Activated effector memory CD4-positive, alpha-beta T cell treated with Interleukin-2 at 50 U/mL for 16 hours (primary cell): Measurements from ENCODE around the gene IFI30.
"Not testable (repeated sequence)": the region's sequence is repeated elsewhere in the genome, so short reads cannot be mapped to it uniquely, and the experiment has no call there.

Source experiments
- DNase-seq: peaks from one replicate; pipeline ENCODE4 v3.0.0-alpha.2; 2020

IFI30 gene

DNA sequence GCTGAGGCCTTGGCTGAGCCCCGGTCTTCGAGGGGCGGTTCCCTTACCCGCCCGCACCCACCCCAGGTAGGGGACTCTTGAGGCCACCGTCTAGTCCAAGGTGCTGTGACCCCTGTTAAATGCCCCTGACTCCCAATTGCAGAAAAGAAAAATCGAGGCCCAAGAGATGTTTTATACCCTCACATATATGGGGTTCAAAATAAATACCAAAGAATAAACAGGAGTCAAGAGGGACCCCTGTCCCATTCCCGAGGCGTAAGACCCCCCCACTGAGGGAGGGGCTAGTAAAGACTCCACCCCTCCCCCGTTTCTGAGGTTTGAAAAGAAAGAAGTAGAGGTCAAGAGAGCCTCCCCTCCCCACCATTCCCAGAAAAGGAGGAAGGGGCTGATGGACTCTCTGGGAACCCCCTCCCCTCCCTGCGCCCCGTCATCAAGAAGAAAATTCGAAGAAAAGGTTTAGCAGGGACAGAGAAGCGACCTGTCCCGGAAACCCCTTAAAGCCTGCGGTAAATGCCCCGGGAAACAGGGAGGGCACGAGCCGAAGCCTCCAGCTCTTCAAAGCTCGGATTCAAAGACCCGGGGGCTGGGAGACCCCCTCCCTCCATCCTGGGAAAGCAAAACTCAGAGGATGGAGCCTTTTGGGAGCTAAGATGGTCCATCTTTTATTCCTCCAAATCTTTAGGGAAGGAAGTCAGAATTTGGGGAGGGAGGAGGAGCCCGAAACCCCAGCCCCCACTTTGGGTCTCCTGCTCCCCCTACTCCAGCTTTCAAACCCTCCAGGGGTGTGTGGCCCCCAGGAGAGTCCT, 31.0 kb downstream of the IFI30 start:
- DNase-seq, result no peak

DNA sequence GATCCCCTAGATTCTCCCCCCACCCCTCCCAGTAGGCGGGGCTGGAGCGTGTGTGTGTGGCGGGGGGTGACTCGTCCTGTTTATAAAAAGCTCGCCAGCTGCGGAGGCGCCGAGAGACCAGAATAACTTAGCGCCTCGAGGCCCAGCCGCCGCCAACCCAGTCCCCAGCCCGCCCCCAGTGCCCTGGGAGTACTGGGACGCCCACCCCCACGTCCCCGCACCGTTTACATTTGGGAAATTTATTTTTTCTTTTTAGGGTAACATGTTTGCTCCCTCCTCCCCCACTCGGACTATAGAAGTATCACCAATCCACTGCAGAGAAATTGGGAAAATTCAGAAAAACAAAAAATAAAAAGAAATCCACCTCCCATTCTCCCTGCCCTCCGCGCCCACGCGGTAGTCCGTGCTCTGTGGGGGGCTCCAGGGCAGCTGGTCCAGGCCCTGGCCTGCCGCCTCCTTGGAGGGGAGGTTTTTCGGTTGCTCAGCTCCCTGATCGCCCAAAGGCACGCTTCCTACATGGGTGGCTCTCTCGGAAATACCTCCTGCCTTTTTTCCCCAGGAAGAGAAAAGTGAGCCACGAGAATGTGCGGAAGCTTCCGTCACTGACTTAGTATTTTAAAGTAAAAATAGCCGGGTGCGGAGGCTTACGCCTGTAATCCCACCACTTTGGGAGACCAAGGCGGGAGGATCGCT, 31.7 kb downstream of the IFI30 start:
- DNase-seq, result peak; percentile 39

DNA sequence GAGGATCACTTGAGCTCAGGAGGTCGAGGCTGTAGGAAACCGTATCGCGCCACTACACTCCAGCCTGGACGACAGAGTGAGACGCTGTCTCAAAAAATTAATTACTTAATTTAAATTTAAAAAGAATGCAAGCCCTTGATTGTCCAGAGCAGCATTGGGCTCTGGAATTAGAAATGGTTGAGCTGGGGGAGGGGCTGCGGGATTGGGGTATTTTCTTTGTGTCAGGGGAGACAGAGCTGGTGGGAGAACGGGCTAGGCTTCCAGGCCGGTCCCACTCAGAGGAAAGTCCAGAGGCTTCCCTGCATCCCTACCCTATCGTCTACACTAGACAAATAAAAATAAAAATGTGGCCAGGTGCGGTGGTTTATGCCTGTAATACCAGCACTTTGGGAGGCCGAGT, 32.4 kb downstream of the IFI30 start:
- DNase-seq, result no peak

DNA sequence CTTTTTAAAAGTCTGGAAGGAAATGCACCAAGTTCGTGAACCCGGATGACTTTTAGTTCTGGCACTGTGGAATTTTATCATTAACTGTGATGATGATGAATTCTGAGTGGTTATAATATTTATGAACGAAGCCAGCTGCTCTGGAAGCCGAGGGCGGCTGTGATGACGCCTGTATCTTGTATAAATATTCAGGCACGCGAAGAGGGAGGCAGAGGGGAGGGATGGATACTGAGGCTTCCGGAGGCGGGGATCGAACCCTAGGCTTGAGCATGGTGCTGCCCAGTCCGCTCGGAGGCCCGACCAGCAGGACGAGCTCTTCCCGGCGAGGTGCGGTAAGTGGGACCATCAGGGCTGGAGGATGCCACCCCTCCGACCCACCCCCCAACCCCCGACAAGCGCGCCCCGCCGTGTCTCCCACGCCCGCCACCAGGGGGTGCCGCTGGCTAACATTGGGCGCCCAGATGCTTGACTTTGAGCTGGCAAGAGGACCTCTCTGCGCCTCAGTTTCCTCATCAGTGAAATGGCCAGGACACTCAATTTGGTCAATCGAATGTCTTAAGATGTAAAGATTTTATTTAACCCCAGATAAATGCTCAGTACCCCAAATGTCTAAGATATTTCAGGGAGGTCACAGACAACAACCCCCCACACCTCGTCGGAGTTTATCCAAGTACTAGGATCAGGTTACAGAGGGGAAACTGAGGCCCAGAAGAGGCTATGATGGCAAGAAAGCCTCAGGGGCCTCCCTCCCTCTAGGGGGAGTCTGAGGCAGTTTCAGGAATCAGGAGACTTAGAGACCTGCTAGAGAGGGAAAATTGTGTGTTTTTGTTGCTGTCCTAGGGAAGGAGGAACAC, 34.7 kb downstream of the IFI30 start:
- no peak for DNase-seq

DNA sequence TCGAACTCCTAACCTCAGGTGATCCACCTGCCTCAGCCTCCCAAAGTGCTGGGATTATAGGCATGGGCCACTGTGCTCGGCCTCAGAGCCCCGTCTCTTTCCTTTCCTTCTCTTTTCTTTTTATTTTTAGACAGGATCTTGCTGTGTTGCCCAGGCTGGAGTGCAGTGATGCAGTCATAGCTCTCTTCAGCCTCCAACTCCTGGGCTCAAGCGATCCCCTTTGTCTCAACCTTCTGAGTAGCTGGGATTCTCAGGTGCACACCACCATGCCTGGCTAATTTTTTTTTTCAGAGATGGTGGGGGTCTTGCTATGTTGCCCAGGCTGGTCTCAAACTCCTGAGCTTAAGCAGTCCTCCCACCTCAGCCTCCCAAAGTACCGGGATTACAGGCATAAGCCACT, 36.3 kb downstream of the IFI30 start:
- not testable (repeated sequence) for DNase-seq

DNA sequence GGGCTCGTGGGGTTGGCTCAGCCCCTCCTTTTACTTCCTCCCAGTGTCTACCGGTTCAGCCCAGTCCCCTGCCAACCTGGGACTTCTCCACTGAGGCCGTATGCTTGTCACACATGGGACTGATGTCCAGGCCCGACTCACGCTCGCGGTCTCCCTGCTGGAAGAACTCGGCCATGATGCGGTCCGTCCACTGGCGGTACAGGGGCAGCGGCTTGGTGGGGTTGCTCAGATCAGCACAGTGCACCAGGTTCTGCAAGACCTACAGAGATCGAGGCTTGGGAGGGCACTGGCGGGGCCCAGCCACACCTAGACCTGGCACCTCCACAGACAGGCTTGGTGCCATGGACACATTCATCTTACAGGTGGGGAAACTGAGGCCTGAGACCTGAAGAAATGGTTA, 38.1 kb downstream of the IFI30 start:
- no peak for DNase-seq

DNA sequence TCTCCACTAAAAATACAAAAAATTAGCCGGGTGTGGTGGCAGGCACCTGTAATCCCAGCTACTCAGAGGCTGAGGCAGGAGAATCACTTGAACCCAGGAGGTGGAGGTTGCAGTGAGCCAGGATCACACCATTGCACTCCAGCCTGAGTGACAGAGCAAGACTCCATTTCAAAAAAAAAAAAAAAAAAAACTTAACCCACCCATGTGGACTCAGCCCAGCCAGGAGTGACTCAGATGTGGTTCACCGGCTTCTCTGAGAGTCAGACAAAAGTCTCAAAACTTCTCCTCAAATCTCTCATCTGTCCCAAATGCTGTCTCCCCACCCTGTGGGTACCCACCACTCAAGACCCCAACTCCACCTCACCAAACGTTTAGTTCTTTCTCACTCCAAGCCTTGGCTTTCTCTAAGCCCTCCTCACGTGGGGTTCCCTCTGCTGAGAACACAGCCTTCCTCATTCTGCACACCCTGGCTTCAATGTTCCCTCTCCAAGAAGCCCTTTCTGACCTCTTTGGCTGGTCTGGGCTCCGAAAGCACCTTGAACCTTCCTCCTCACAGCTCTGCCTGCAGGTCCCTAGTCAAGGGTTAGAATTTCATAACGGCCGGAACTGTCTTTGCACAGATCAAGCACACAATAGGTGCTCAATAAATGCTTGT, 41.3 kb downstream of the IFI30 start:
- DNase-seq, result no peak

DNA sequence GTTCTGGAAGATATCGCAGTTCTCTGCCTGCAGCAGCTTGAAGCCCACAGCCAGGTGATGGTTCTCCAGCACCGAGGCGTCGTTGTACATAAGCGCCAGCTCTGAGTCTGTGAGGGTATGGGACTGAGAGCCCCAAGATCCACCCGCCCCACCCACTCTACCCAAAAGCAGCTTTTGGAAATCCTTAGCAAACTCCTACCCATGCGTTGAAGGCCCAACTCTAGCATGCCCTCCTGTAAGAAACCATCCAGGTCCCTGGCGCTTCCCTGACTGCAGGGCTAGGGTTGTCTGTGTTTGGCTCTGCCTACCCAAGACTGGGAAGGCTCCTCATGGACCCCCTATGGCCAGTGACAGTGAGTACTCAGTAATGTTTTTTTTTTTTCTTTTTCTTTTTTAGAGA, 43.2 kb downstream of the IFI30 start:
- DNase-seq, result no peak

DNA sequence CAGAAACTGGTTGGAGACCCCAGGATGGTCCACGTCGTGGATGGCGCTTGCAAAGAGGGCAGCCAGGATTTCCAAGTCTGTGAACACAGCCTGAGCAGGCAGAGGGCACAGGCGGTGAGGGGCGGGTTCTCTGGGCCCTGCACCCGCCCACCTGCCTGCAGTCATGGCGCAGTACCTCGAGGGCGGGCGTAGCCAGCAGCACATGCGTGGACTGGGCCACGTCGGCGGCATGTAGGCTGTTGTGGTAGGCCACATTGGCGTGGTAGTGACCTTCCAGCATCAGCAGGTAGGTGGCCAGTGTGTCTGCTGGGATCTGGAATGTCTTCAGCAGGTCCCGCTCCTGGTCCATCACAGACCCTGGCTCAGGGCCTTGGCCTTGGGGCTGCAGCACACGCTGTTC, 44.5 kb downstream of the IFI30 start:
- no peak for DNase-seq

DNA sequence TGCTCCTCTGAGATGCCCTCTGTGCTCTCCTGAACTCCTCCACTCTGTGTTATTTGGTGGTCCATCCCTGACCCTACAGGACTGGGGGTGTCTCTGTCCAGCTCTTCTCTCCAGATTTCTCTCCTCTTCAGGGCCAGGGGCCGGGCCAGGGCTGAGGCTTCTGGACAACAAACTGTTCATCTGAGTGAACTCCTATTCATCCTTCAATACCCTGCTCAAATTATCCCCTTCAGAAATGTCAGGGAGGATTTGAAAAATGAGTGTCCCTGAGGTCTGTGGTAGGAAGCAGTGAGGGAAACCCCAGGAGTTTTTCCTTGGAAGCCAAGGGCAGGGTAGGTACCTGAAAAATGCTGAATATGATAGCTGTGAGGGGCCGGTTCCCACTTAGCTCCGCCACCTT, 45.0 kb downstream of the IFI30 start:
- DNase-seq, result no peak

DNA sequence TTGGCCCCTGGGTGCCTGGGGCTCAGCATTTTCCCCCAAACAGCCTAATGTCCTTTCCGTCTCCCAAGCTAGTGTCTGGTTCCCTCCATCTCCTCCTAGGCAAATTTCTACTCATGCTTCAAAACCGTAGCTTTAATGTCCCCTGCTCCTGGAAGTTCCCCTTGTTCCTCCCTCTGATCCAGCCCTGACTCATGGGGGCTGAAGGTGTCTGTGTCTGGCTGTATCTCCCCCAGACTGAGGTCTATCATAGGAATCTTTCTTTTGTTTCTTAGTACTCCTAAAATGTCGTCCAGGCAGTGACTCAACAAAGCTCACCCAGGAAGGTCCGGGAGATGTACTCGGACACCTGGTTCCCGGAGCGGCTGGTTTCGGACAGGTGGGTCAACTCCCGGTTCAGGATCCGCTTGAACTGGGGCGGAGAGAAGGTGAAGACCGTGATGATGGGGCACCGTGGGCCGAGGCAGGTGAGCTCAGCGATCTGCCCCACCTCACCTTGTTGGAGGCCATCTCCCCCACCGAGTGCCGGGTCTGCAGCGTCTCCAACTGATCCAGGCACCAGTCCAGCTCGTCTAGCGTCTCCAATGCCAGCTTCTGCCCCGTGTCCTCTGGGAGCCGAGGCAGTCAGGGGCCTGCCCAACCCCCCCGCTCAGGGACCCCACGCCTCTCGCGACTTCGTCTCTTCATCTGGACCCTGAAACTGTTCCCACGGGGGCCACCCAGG, 46.5 kb downstream of the IFI30 start:
- no peak for DNase-seq

DNA sequence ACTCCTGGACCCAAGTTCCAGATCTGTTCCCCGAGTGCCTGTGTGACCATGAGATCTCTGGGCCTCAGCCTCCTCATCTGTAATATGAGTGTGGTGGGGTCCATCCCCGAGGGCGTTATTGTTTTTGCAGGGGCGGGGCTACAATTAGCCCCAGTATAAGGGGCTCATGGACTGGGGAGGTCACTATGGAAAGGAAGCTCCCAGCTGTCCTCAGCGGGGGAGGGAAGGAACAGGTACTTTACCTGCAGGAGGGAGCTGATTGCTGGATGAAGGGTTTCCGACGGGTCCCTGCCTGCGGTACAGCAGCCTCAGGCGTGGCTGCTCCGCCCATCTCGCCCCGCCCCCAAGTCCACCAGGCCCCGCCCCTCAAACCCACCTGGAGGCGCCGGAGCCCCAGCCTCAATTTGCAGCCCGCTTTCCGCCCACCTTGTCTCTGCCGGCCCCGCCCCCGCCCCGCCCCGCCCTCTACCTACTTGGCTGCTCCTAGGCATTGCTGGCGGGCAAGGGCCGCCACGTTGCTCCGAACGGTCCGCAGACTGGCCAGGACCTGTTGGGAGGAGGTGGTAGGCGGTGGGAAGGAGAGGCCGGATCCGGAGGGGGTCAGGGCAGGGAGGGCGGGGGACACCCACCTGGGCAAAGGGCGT, 47.1 kb downstream of the IFI30 start:
- DNase-seq, result no peak

DNA sequence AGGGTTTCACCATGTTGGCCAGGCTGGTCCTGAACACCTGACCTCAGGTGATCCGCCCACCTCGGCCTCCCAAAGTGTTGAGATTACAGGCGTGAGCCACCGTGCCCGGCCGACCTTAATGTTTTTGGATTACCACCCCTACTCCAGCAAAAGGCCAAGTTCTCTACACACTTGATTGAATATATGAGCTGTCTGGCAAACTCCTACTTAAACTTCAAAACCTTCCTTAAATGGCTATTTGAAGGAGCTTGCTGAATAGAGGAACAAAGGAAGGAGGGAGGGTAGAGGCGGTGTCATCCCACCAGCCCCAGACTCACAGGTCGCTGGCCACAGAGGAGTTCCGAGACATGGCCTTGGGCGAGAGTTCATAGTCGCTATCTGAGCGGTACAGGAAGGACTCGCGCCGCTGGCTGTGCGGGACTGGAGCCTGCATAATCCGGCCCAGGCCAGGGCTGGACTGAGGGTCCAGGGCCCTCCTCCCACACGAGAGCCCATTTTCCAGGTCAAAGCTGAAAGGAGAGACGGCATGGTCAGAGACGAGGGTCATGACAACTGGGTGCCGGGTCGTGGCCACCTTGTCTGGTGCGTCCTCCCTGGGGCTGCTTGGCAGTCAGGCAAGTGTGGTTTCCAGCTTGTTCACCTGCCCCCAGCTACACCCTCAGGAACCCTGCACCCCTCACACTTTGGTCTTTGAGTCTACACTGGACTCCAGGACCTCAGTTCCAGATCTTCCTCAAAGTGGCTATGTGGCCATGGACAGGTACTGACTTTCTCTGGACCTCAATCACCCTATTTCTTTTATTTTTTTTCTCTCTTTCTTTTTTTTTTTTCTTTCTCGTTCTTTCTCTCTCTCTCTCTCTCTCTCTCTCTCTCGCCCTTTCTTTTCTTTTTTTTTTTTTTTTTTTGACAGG, 48.5 kb downstream of the IFI30 start:
- DNase-seq, result no peak

DNA sequence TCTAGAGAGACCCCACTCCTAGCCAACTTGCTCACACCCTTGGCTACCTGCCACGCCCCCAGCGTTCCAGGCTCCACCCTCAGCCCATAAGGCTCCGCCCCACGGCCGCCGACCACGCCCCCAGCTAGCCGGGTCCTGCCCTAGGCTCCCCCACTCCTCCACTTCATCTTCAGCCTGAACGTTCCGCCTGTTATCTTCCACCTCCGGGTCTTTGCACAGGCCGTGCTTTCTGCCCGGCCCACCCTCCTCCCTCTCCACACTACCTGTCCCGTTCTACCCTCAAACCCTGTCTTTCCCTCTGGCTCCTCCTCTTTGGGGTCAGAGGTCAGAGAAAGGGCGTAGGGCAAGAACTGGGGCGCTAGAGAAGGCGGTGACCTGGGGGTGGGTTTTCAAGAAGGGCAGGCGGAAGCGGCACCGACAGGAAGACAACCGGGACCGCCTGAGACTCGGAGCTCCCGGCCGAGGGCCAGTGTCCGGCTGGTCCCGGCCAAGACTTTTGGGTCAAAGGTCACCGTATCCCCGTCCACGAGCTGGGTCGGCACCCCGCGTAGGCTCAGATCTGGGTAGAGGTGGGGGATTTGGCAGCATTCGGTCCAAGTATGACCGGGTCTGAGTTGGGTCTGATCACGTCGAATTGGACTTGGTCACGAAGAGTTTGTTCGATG, 50.4 kb downstream of the IFI30 start:
- no peak for DNase-seq

DNA sequence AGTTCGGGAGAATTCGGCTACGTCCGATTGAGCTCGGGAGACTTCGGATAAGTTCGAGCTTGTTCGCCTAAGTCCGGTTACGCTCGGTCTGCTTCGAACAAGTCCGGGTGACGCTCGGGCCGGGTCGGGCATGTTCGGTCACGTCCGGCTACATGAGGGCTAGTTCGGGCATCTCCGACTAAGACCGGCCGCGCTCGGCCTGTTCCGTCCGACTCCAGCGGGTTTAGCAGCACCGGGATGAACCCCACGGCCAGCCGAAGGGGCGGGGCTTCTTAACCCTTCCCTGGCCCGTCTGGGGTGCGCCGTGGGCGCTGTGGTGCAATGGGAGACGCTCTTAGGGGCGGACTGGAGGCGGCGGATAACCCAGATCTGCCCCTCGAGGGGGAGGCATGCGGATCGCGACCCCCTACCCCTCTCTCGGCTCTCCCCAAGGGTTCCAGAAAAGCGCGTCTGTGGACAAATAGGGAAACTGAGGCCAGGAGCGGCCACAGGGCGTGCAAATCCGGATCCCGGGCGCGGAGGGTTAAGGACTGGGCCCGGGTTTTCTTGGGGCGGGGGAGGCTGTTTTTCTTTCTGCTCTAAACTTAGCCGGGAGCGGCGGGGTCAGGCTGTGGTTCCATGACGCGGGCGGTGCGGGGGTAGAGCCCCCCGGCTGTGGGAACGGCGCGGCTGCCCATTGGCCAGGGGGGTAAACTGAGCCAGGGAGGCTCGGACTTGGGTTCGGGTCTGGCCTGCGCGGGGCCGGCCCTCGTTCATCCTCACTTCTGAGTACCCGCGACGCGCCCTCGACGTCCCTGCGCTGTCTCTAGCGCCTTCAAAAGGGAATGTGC, 51.1 kb downstream of the IFI30 start:
- DNase-seq, result peak; percentile 72

DNA sequence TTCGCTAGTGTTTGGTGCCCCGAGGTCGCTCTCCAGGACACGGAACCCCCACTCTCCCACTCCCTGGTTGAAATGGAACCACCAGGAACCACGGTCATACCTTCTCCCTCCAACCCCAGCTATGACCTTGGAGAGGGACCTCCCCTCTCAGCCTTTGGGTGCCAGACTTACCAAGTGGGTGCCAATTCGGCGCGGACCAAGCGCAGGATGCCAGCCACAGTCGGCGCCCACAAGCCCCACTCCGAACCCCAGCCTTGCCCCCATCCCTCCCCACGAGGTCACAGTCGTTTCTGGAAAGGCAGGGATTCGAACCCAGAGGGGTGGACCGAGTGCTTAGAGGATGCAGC, 51.7 kb downstream of the IFI30 start:
- no peak for DNase-seq

DNA sequence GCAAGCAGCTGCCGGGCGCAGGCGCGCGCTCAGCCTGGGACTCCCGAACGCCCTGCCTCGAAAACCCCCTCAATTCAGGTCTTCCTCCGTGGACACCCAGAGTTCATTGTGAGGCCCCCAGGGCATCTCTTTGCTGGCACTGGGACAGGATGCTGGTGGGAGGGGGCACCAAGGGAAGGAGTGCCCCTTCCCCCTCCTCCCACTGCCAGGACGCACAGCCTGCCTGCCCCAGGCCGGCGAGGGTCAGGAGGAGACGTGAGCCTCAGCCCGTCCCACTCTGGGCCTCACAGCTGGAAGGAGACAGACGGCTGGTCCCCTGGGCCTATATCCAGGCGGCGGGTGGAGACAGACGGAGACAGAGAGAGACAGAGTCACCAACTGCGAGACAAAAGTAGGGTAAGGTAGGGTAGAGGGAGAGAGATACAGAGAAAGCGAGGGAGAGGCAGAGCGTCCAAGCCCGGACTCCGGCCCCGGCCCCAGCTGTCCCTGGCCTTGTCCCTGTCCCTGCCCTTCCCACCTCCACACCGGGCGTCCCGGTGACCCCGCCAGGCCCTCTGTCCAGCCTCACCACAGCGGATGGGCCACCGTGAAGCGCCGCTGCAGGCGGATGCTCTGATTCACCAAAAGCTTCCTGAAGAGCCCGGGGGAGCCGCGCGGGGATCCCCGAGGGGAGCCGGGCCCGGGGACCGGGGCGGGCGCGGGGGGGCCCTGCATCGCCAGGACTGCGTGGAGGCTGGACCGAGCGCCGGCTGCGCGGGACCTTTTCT, 52.3 kb downstream of the IFI30 start, which contains the start of gene PDE4C:
TSS of gene PDE4C (minus strand) at position 737 of the 767 bp plus-strand sequence. CDS start at position 714, 23 bp downstream.
- DNase-seq, result no peak
